A673 (cell line): ENCODE results near the gene UBA52. TPM values are rescaled to one million over a fixed set of nuclear protein-coding genes. Genes with fewer than 3 reads are reported as not detected.

Experiments used
- BruUV-seq: library from RNA; stranded (reverse); fragments of 400-500 nt; replicated peaks from 2 replicates; lab custom pipeline; 2021; lab: Mats Ljungman, UMichigan
- CTCF ChIA-PET: fragments of 300-600 bp; sonication (Branson Sonifier 250); formaldehyde crosslinking; loops from one replicate; lab custom pipeline; 2022; ENCODE audit warnings: antibody characterized with exemption; lab: Charles Lee
- POLR2A ChIA-PET: fragments of 300-600 bp; sonication (Branson Sonifier 250); formaldehyde crosslinking; loops from one replicate; lab custom pipeline; 2022; ENCODE audit warnings: antibody characterized with exemption; ENCODE audit not compliant: low non-redundant PET; lab: Charles Lee
- DNase-seq: peaks from one replicate; pipeline ENCODE4 v3.0.0-alpha.2; 2015; ENCODE audit warnings: low spot score
- H3K27ac ChIP-seq: fragments of 200-600 bp; sonication (generic); 2 replicates; pipeline ENCODE4 v1.5.1; 2016; ENCODE audit warnings: mixed run types, low read depth, mild to moderate bottlenecking, mixed read lengths, antibody characterized with exemption, low read length; ENCODE audit not compliant: poor library complexity, severe bottlenecking
- H3K27me3 ChIP-seq: fragments of 200-600 bp; sonication (generic); replicated peaks from 2 replicates; pipeline ENCODE4 v1.6.1; 2017; ENCODE audit warnings: mixed run types, low read depth, mild to moderate bottlenecking, mixed read lengths, antibody characterized with exemption, low read length; ENCODE audit not compliant: insufficient read depth, poor library complexity
- H3K36me3 ChIP-seq: fragments of 200-600 bp; sonication (generic); 2 replicates; pipeline ENCODE4 v1.6.1; 2016; ENCODE audit warnings: mixed run types, mild to moderate bottlenecking, mixed read lengths, antibody characterized with exemption, low read length; ENCODE audit not compliant: insufficient read depth, poor library complexity, severe bottlenecking
- H3K4me1 ChIP-seq: fragments of 200-600 bp; sonication (generic); 2 replicates; pipeline ENCODE4 v1.6.1; 2017; ENCODE audit warnings: mixed run types, mild to moderate bottlenecking, mixed read lengths, antibody characterized with exemption, low read length; ENCODE audit not compliant: insufficient read depth, poor library complexity, severe bottlenecking
- H3K4me3 ChIP-seq: fragments of 200-600 bp; sonication (generic); 2 replicates; pipeline ENCODE4 v1.5.1; 2016; ENCODE audit warnings: low read depth, mixed run types, mild to moderate bottlenecking, mixed read lengths, low read length; ENCODE audit not compliant: poor library complexity, severe bottlenecking
- H3K9me3 ChIP-seq: fragments of 200-600 bp; sonication (generic); 2 replicates; pipeline ENCODE4 v1.6.1; 2016; ENCODE audit warnings: mixed run types, low read depth, mild to moderate bottlenecking, mixed read lengths, antibody characterized with exemption, low read length; ENCODE audit not compliant: poor library complexity, severe bottlenecking
- EZH2 ChIP-seq: fragments of 200-600 bp; sonication (generic); IDR thresholded peaks from 2 replicates; pipeline ENCODE4 v1.6.1; 2017; ENCODE audit warnings: borderline replicate concordance, low read depth, mild to moderate bottlenecking, mixed read lengths, antibody characterized with exemption, low read length; ENCODE audit not compliant: poor library complexity, severe bottlenecking
- intact Hi-C: fragments of 100-400 bp; cut with micrococcal nuclease; formaldehyde crosslinking; loops from one replicate; pipeline ENCODE4 v1.10.0; 2022; ENCODE audit not compliant: unreplicated experiment
- total RNA-seq: library from RNA; stranded (reverse); gene quantifications from 2 replicates; pipeline ENCODE4 v1.2.3, GENCODE V29; 2021
- TF ChIP-seq, protein P1 (sequence below): fragments of 300-800, 200-600 bp; sonication (generic); conservative IDR thresholded peaks from 2 replicates; pipeline ENCODE4 v1.5.1; 2017; ENCODE audit warnings: low read depth, mild to moderate bottlenecking, antibody characterized with exemption, low read length, moderate library complexity, mixed read lengths

The UBA52 gene
- total RNA-seq, 1 experiment from 2014 or later = 1,348 TPM

- intact Hi-C loops = no loop called here
- ChIA-PET CTCF (interaction anchor here (0.6 to 0.8 kb wide), 3 partner anchors 16 to 110 kb away, joined by 3 to 10 read pairs (median 6); partner anchors contain the start of gene ELL), POLR2A (no interaction called here)
- H3K27me3 ChIP-seq = no peaks in the 10 kb centered on the region
- no peak for DNase-seq
- peaks cover 4% of the 10 kb centered on the region for H3K4me1 ChIP-seq
- H3K36me3 ChIP-seq = peaks cover 18% of the 10 kb centered on the region
- BruUV-seq = no TSS peak
- H3K27ac ChIP-seq = peak overlapping the region; percentile 85
- H3K9me3 ChIP-seq = no peaks in the 10 kb centered on the region
- peak overlapping the region; percentile 87 for H3K4me3 ChIP-seq
- no peak for TF ChIP-seq EZH2
- TF ChIP-seq, protein P1, sequence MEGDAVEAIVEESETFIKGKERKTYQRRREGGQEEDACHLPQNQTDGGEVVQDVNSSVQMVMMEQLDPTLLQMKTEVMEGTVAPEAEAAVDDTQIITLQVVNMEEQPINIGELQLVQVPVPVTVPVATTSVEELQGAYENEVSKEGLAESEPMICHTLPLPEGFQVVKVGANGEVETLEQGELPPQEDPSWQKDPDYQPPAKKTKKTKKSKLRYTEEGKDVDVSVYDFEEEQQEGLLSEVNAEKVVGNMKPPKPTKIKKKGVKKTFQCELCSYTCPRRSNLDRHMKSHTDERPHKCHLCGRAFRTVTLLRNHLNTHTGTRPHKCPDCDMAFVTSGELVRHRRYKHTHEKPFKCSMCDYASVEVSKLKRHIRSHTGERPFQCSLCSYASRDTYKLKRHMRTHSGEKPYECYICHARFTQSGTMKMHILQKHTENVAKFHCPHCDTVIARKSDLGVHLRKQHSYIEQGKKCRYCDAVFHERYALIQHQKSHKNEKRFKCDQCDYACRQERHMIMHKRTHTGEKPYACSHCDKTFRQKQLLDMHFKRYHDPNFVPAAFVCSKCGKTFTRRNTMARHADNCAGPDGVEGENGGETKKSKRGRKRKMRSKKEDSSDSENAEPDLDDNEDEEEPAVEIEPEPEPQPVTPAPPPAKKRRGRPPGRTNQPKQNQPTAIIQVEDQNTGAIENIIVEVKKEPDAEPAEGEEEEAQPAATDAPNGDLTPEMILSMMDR = no peak
Observed at GRCh38 chr19:18558604-18559003, 13.1 kb upstream of the UBA52 start.

DNA sequence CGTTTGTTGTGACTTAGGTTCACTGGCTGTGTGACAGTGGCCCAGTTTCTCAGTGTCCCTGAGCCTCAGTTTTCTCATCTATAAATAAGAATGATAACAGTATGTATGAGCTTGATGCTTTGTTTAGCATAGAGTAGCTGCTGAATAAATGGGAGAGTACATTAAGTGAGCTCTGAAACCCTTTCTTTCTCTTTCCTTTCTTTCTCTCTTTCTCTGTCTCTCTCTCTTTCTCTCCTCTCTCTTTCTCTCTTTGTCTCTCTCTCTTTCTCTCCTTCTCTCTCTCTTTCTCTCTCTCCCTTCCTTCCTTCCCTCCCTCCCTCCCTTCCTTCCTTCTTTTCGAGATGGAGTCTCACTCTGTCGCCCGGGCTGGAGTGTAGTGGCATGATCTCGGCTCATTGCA, 12.0 kb upstream of the UBA52 start:
- peak overlapping the region; percentile 32 for H3K27ac ChIP-seq
- peaks cover 4% of the 10 kb centered on the region for H3K4me1 ChIP-seq
- no peaks in the 10 kb centered on the region for H3K9me3 ChIP-seq
- intact Hi-C loops = no loop called here
- peaks cover 27% of the 10 kb centered on the region for H3K36me3 ChIP-seq
- TF ChIP-seq, protein P1 = no peak
- TF ChIP-seq EZH2 = no peak
- no peak overlapping the region for H3K4me3 ChIP-seq
- no TSS peak for BruUV-seq
- CTCF ChIA-PET = no interaction called here
- POLR2A ChIA-PET = interaction anchor here (0.6 kb wide), 1 partner anchor 26 kb away, joined by 10 read pairs; no protein-coding TSS in a partner anchor
- no peak for DNase-seq
- H3K27me3 ChIP-seq = no peaks in the 10 kb centered on the region

- intact Hi-C loops = no loop called here
- H3K36me3 ChIP-seq = peaks cover 45% of the 10 kb centered on the region
- no peak overlapping the region for H3K27ac ChIP-seq
- H3K4me1 ChIP-seq = peaks cover 3% of the 10 kb centered on the region
- CTCF ChIA-PET = no interaction called here
- no TSS peak for BruUV-seq
- H3K27me3 ChIP-seq = no peaks in the 10 kb centered on the region
- H3K9me3 ChIP-seq = no peaks in the 10 kb centered on the region
- TF ChIP-seq, protein P1 = no peak
- TF ChIP-seq EZH2 = no peak
- no peak overlapping the region for H3K4me3 ChIP-seq
- POLR2A ChIA-PET = no interaction called here
- DNase-seq = no peak
Observed at GRCh38 chr19:18562086-18562485, 9.6 kb upstream of the UBA52 start.
